Measurements from ENCODE around the gene WT1.
"Not testable (repeated sequence)": the region's sequence is repeated elsewhere in the genome, so short reads cannot be mapped to it uniquely, and the experiment has no call there.

WT1 gene

DNA sequence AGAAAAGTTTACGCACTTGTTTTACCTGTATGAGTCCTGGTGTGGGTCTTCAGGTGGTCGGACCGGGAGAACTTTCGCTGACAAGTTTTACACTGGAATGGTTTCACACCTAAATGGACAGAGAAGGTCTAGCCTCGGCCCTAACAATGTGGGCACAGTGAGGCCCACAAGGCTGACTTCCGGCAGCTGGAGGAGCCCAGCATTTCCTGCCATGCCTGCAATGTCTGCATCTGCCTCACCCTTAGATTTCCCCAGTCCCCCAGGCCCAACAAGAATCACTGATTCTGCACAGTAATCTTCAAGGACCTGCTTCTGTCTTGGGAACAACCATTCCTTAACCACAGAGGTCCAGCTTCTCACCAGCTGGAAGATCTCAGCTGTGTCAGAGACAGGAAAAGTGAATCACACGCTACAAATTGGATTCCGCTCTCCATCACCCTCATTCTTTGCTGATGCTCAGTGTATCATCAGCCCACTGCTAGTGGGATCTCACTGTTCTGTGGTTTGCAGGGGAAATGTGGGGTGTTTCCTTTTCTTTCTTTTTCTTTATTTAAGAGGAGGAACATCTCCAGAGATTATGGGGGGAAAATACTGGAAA is 43.3 kb downstream of the WT1 start:
- no peaks in the 10 kb centered on the region for H3K36me3 Mint-ChIP-seq (ENCODE audit: low read depth)
- H3K9me3 Mint-ChIP-seq = no peaks in the 10 kb centered on the region
- H3K27ac Mint-ChIP-seq = no peak overlapping the region
- H3K27me3 Mint-ChIP-seq (ENCODE audit: low read depth) = peaks cover 32% of the 10 kb centered on the region
- H3K4me1 Mint-ChIP-seq (ENCODE audit: low read depth) = peaks cover 2% of the 10 kb centered on the region
- H3K4me3 Mint-ChIP-seq = no peak overlapping the region

DNA sequence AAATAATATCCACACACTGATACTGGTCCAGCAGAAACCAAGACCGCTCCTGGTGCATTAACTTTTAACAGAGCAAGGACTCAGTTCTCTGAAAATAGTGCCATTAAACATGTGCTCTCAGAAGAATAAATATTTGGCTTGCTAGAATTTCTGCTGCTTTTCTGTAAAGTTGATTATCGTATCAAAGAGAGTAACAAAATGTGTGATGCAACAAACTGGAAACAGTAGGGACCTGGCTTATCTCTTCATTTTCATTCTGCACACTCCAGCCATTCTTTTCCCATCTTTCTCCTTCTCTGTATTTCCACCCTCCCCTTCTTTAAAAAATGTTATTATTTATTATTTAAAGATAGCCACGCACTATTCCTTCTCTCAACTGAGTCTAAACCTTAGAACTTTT is 43.9 kb downstream of the WT1 start:
- H3K36me3 Mint-ChIP-seq (ENCODE audit: low read depth) = no peaks in the 10 kb centered on the region
- peaks cover 33% of the 10 kb centered on the region for H3K27me3 Mint-ChIP-seq (ENCODE audit: low read depth)
- H3K27ac Mint-ChIP-seq = no peak overlapping the region
- no peaks in the 10 kb centered on the region for H3K9me3 Mint-ChIP-seq
- H3K4me3 Mint-ChIP-seq = no peak overlapping the region
- H3K4me1 Mint-ChIP-seq (ENCODE audit: low read depth) = peaks cover 2% of the 10 kb centered on the region

DNA sequence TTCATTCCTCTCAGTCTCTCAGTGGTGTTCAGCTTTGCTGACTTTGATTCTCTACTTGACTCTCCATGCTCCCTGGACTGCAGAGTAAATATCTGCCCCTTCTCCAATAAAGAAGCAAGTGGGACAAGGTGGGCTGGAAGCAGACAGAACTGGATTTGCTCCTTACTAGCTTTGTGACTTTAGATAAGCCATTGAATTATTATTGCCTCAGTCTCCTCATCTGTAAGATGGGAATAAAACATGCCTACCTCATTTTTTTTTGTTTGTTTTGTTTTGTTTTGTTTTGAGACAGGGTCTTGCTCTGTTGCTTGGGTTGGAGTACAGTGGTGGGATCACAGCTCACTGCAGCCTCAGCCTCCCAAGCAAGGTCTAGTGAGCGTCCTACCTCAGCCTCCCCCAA is 44.6 kb downstream of the WT1 start:
- no peak overlapping the region for H3K27ac Mint-ChIP-seq
- H3K4me3 Mint-ChIP-seq = no peak overlapping the region
- peaks cover 30% of the 10 kb centered on the region for H3K27me3 Mint-ChIP-seq (ENCODE audit: low read depth)
- H3K9me3 Mint-ChIP-seq = no peaks in the 10 kb centered on the region
- H3K36me3 Mint-ChIP-seq (ENCODE audit: low read depth) = no peaks in the 10 kb centered on the region
- peaks cover 2% of the 10 kb centered on the region for H3K4me1 Mint-ChIP-seq (ENCODE audit: low read depth)

DNA sequence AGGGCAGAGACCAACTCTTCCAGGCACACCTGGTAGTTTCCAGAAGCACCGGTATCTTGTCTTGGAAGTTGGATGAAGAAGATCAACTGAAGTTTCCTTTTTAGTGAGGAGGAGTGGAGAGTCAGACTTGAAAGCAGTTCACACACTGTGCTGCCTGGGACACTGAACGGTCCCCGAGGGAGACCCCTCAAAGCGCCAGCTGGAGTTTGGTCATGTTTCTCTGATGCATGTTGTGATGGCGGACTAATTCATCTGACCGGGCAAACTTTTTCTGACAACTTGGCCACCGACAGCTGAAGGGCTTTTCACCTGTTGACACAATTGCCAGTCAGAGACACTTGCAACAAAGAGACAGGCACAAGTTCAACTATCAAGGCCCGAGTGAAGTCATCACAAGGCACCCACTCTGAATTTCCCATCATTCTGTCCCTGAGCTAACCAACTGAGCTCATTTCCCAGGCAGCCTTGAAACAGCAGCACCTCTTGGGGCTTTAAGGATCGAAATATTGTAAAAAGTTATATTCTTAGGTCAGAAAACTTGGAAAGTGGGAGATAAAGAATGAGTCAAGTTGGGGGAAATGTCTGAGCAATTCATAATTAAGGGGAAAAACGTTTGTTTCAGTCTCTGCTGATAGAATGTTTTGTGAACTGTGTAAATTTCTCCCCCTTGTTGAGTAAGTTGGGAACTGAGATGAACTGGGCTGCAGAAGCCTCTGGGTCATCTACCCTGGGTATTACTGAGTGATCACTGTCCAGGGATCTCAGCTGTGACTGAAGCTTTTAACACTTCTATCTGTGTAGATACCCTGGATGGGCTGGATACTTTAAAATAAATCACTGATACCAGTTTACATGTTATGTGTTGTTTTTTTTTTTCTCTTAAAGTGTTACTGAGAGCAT is 46.2 kb downstream of the WT1 start:
- no peaks in the 10 kb centered on the region for H3K36me3 Mint-ChIP-seq (ENCODE audit: low read depth)
- H3K4me1 Mint-ChIP-seq (ENCODE audit: low read depth) = peaks cover 2% of the 10 kb centered on the region
- no peak overlapping the region for H3K27ac Mint-ChIP-seq
- H3K4me3 Mint-ChIP-seq = no peak overlapping the region
- peaks cover 18% of the 10 kb centered on the region for H3K27me3 Mint-ChIP-seq (ENCODE audit: low read depth)
- H3K9me3 Mint-ChIP-seq = no peaks in the 10 kb centered on the region

DNA sequence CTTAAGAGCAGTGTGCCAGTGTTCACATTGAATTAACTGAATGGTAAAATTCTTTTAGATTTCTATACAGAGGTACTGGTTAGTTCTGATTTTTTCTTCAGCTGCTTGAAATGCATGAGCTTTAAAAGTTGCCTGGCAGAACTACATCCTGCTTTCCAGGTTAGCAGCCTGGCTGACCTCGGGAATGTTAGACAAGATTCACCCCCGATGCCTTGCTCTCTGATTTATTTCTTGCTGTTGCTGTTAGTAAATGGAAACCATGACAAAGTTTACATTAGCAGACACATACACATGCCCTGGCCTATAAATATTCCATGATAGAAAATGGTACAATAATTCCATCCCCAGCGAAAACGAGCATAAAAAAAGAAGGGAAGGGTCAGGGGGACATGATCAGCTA is 47.0 kb downstream of the WT1 start:
- H3K36me3 Mint-ChIP-seq (ENCODE audit: low read depth) = no peaks in the 10 kb centered on the region
- peaks cover 17% of the 10 kb centered on the region for H3K27me3 Mint-ChIP-seq (ENCODE audit: low read depth)
- peaks cover 2% of the 10 kb centered on the region for H3K4me1 Mint-ChIP-seq (ENCODE audit: low read depth)
- H3K4me3 Mint-ChIP-seq = no peak overlapping the region
- H3K9me3 Mint-ChIP-seq = no peaks in the 10 kb centered on the region
- H3K27ac Mint-ChIP-seq = no peak overlapping the region

DNA sequence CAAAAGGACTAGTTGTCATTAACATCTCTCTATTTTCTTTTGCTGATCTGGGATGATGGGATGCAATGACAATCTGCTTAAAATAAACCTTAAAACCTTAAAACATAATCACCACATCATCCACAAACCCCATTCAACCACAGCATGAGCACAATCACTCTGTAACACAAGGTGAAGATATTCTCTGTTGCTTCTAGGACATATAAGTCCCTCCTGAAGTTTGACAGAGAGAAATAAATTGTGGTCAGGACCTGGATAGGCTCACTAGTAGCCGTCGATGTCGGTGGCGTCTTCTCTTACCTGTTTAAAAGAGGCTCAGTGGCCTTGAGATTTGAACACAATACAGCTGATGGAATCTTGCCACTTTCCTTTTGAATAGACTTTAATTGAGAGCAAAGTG is 47.9 kb downstream of the WT1 start:
- Mint-ChIP-seq H3K27ac (no peak overlapping the region), H3K4me3 (no peak overlapping the region), H3K4me1 (ENCODE audit: low read depth) (peaks cover 2% of the 10 kb centered on the region), H3K27me3 (ENCODE audit: low read depth) (peaks cover 17% of the 10 kb centered on the region), H3K36me3 (ENCODE audit: low read depth) (no peaks in the 10 kb centered on the region), H3K9me3 (no peaks in the 10 kb centered on the region)

DNA sequence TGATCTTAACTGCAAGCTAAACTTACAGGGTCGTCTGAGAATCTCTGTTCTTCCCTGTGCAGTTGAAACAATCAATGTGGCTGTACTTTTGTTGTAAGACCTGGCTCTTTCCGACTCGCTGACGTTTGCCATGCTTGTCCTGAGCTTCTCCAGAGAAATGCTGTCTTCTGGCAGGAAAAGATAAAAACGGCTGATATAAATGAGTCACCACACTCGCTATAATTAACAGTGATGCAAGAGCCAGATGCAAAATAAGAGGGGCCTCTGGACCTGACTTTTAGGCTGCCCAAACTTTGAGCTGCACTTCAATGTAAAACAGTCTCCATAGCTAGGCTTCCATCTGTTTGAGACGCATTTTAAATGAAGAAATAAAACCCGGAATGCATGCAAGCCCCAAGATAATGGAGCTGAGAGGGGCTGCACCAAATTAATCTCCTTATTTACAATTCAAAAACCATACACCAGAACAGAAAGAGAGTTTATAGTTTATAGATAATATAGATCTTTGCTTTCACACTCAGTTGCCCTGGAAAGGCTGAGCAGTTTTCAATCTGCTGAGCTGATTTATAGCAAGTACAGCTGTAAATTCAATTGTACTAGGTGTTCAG is 48.5 kb downstream of the WT1 start:
- Mint-ChIP-seq H3K27ac (no peak overlapping the region), H3K36me3 (ENCODE audit: low read depth) (no peaks in the 10 kb centered on the region), H3K4me1 (ENCODE audit: low read depth) (no peaks in the 10 kb centered on the region), H3K4me3 (no peak overlapping the region), H3K9me3 (no peaks in the 10 kb centered on the region), H3K27me3 (ENCODE audit: low read depth) (peaks cover 17% of the 10 kb centered on the region)

DNA sequence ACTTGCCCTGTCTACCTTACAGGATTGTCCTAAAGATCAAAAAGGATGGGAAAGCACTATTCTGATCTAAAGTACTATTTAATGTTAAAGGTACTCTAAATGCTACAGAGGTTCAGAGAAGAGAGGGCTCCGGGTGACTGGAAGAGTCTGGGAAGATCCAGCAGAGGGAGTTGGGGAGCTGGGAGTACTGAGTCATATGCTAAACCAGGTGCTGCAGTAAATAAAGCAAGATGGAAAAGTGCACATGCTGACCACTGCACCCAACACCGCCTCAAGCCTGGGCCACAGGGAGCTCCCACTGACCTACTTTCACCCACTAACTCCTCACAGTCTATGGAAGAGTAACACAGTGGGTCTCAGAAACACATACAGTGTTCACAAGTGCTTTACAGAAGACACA is 49.3 kb downstream of the WT1 start:
- no peaks in the 10 kb centered on the region for H3K36me3 Mint-ChIP-seq (ENCODE audit: low read depth)
- H3K27me3 Mint-ChIP-seq (ENCODE audit: low read depth) = peaks cover 17% of the 10 kb centered on the region
- H3K27ac Mint-ChIP-seq = no peak overlapping the region
- no peaks in the 10 kb centered on the region for H3K9me3 Mint-ChIP-seq
- H3K4me3 Mint-ChIP-seq = no peak overlapping the region
- no peaks in the 10 kb centered on the region for H3K4me1 Mint-ChIP-seq (ENCODE audit: low read depth)

DNA sequence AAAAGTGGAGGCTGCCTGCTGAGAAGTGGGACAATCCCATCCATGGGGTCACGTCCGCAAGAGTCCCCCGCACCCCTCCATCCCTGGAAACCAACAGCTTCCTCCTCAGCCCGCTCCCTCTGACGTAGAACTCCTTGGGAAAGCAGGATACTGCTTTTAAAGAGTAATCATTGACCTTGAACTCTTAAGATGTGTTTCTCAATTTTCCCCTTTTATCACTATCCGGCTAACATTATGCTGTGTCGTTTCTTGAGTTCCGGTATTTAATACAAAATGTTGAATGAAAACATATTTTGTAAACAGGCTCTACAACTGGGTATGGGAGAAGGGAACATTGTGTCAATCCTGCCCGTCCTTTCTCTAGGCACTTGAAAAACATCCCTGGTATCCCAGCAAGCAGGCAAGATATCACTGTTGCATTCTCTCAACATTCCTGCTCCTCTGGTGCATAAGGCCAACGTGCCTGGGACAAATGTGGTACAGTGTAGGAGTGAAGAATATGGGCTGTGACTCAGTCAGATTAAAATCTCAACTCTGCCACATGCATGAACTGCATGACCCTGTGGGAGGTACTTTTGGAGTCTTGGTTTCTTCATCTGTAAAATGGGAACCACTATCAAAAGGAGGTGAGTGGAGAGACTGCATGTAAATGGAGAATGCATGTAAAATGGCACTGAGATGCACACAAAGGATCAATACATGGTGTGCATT is 52.8 kb downstream of the WT1 start:
- Mint-ChIP-seq H3K27me3 (ENCODE audit: low read depth) (peaks cover 13% of the 10 kb centered on the region), H3K27ac (no peak overlapping the region), H3K36me3 (ENCODE audit: low read depth) (no peaks in the 10 kb centered on the region), H3K4me1 (ENCODE audit: low read depth) (no peaks in the 10 kb centered on the region), H3K4me3 (no peak overlapping the region), H3K9me3 (no peaks in the 10 kb centered on the region)

DNA sequence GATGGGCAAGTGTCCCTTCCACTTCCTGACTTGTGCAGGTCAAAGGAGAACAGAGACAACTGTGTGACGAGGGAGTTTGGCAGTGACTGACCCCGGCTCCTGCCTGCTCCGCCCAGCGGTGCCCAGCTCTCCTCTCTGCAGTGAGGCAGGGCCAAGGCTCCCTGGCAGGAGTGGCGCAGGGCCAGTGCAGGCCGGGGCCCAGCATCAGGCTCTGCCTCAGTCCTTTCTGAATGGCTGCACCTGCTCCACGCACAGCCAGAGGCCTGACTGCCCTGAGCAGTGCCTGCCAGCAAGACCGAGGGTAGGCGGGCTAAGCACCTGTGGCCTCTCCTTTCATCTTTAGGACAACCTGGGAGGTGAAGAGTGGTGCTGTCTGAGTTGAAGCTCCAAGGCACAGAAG is 54.2 kb downstream of the WT1 start:
- H3K36me3 Mint-ChIP-seq (ENCODE audit: low read depth) = no peaks in the 10 kb centered on the region
- H3K4me3 Mint-ChIP-seq = no peak overlapping the region
- no peaks in the 10 kb centered on the region for H3K9me3 Mint-ChIP-seq
- H3K27me3 Mint-ChIP-seq (ENCODE audit: low read depth) = peaks cover 1% of the 10 kb centered on the region
- no peak overlapping the region for H3K27ac Mint-ChIP-seq
- no peaks in the 10 kb centered on the region for H3K4me1 Mint-ChIP-seq (ENCODE audit: low read depth)

DNA sequence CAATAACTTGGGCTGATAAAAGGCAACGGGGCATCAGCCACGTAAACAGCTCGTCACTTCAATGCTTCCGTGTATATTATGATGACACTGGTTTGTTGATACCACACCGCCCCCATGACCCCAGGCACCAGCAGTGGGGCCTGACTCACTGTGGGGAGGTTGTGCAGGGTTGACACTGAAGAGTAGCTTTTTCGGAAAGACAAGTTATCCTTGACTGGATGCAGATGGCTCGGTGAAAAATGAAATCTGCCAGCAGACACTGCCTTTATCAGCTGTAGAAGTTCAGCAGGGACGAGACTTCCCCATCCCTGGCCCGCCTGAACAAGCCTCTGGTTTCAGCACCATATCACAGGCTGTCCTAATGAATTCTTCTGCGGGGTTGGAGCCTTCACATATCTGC is 55.6 kb downstream of the WT1 start:
- H3K27ac Mint-ChIP-seq = no peak overlapping the region
- H3K9me3 Mint-ChIP-seq = no peaks in the 10 kb centered on the region
- H3K36me3 Mint-ChIP-seq (ENCODE audit: low read depth) = no peaks in the 10 kb centered on the region
- H3K4me3 Mint-ChIP-seq = no peak overlapping the region
- no peaks in the 10 kb centered on the region for H3K27me3 Mint-ChIP-seq (ENCODE audit: low read depth)
- H3K4me1 Mint-ChIP-seq (ENCODE audit: low read depth) = no peaks in the 10 kb centered on the region

DNA sequence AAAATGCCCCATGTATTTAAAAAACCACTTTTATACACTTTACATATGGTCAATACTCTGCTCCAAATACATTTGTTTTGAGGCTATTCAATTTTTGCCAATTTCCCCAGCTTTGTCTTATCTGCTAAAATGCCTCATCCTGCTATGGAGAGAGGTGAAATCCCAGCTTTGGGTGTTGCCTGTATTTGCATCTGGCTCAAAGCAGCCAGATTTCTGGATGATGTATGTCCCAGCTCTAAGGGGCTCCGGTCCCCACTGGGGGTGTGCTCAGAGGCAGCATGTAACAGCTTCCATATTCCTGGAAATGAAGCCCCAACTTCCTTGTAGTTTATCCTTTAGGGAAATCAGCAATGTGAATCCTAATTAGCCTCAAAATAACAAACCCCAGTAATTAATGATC is 59.5 kb downstream of the WT1 start:
- H3K9me3 Mint-ChIP-seq = no peaks in the 10 kb centered on the region
- no peaks in the 10 kb centered on the region for H3K36me3 Mint-ChIP-seq (ENCODE audit: low read depth)
- H3K27ac Mint-ChIP-seq = no peak overlapping the region
- H3K4me1 Mint-ChIP-seq (ENCODE audit: low read depth) = no peaks in the 10 kb centered on the region
- no peaks in the 10 kb centered on the region for H3K27me3 Mint-ChIP-seq (ENCODE audit: low read depth)
- no peak overlapping the region for H3K4me3 Mint-ChIP-seq

DNA sequence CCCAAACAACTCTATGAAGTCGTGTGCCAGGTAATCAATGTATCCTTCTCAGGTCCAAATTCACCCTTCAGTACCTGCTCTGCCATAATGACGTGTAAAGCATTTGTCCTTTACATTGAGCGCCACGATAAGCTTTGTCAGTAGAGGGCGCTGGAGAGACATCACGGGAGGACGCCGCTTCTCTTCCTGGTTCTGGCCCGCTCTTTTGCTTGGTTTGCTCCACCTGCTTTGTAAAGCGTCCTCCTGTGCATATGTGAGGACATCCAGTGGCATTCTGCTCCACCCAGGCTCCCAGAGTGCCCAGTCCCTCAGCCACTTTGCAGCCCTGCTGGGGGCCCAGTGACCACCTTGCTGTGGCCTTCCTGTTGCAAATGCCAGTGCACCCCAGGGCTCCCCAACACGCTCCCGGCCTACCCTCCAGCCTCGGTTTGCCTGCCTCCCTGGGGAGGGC is 61.1 kb downstream of the WT1 start:
- no peaks in the 10 kb centered on the region for H3K36me3 Mint-ChIP-seq (ENCODE audit: low read depth)
- H3K4me3 Mint-ChIP-seq = no peak overlapping the region
- H3K9me3 Mint-ChIP-seq = peaks cover 5% of the 10 kb centered on the region
- H3K27ac Mint-ChIP-seq = no peak overlapping the region
- H3K27me3 Mint-ChIP-seq (ENCODE audit: low read depth) = no peaks in the 10 kb centered on the region
- no peaks in the 10 kb centered on the region for H3K4me1 Mint-ChIP-seq (ENCODE audit: low read depth)

DNA sequence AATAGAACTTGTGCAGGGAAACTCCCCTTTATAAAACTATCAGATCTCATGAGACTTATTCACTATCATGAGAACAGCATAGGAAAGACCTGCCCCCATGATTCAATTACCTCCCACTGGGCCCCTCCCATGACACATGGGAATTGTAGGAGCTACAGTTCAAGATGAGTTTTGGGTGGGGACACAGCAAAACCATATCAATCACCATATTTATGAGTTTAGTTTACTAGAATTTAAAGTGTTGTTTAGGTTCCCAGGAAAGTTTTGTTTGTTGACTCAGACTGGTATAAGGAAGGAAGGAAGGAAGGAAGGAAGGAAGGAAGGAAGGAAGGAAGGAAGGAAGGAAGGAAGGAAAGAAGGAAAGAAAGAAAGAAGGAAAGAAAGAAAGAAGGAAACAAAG is 65.4 kb downstream of the WT1 start:
- not testable (repeated sequence) for H3K36me3 Mint-ChIP-seq (ENCODE audit: low read depth); H3K4me1 Mint-ChIP-seq (ENCODE audit: low read depth); H3K27ac Mint-ChIP-seq; H3K4me3 Mint-ChIP-seq; H3K27me3 Mint-ChIP-seq (ENCODE audit: low read depth)
- H3K9me3 Mint-ChIP-seq = peaks cover 20% of the 10 kb centered on the region
